ENCODE results near the gene KDM5A. TPM values are rescaled to one million over a fixed set of nuclear protein-coding genes. Genes with fewer than 3 reads are reported as not detected.

Gene KDM5A
- total and polyA plus RNA-seq, 2 experiments from 2014 or later, result 47.1 to 48.3 TPM

DNA sequence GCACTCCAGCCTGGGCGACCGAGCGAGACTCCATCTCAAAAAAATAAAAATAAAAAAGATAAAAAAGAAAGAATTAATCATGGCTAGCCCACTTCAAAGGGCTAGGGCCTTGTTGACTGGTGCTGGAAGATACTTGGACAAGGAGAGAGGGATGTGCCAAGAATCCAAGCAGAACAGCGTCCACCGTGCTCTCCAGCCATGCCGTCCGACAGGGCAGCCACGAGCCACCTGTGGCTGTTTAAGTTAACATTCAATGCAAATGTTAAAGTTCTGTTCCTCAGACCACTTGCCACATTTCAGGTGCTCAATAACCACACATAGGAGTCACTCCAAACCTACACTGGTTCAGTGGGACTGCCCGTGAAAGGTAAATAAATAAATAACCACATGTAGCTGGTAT, 147.9 kb downstream of the KDM5A start:
- Histone ChIP-seq H3K4me2 (no peak overlapping the region), H3K36me3 (ENCODE audit: insufficient read depth) (no peaks in the 10 kb centered on the region), H4K20me1 (replicated peaks; ENCODE audit: insufficient read depth) (no peaks in the 10 kb centered on the region), H3K79me2 (replicated peaks; ENCODE audit: insufficient read depth) (no peaks in the 10 kb centered on the region), H3K27ac (ENCODE audit: low read depth) (no peak overlapping the region), H2AFZ (no peak overlapping the region), H3K27me3 (ENCODE audit: insufficient read depth) (no peaks in the 10 kb centered on the region), H3K9me2 (ENCODE audit: insufficient read depth) (no peaks in the 10 kb centered on the region), H3K4me3 (no peak overlapping the region), H3F3A (replicated peaks; ENCODE audit: low read depth) (no peaks in the 10 kb centered on the region), H3K4me1 (ENCODE audit: insufficient read depth) (no peaks in the 10 kb centered on the region)
- TF ChIP-seq POLR2AphosphoS5 (IDR thresholded peaks at IDR 0.05; ENCODE audit: low read depth), result no peak
- no peak for TF ChIP-seq ZNF114 (CRISPR knock-in tag; IDR thresholded peaks at IDR 0.05)
- TF ChIP-seq ETS1 (IDR thresholded peaks at IDR 0.05), result no peak
- no peak for TF ChIP-seq ZNF462 (CRISPR knock-in tag; IDR thresholded peaks at IDR 0.05)
- TF ChIP-seq NANOG (IDR thresholded peaks at IDR 0.05; ENCODE audit: borderline replicate concordance), result no peak
- no peak for TF ChIP-seq EZH2phosphoT487 (IDR thresholded peaks at IDR 0.05; ENCODE audit: unreplicated experiment)
- no peak for TF ChIP-seq STAT1 (IDR thresholded peaks at IDR 0.05; ENCODE audit: unreplicated experiment)
- TF ChIP-seq, protein P1, sequence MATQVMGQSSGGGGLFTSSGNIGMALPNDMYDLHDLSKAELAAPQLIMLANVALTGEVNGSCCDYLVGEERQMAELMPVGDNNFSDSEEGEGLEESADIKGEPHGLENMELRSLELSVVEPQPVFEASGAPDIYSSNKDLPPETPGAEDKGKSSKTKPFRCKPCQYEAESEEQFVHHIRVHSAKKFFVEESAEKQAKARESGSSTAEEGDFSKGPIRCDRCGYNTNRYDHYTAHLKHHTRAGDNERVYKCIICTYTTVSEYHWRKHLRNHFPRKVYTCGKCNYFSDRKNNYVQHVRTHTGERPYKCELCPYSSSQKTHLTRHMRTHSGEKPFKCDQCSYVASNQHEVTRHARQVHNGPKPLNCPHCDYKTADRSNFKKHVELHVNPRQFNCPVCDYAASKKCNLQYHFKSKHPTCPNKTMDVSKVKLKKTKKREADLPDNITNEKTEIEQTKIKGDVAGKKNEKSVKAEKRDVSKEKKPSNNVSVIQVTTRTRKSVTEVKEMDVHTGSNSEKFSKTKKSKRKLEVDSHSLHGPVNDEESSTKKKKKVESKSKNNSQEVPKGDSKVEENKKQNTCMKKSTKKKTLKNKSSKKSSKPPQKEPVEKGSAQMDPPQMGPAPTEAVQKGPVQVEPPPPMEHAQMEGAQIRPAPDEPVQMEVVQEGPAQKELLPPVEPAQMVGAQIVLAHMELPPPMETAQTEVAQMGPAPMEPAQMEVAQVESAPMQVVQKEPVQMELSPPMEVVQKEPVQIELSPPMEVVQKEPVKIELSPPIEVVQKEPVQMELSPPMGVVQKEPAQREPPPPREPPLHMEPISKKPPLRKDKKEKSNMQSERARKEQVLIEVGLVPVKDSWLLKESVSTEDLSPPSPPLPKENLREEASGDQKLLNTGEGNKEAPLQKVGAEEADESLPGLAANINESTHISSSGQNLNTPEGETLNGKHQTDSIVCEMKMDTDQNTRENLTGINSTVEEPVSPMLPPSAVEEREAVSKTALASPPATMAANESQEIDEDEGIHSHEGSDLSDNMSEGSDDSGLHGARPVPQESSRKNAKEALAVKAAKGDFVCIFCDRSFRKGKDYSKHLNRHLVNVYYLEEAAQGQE (IDR thresholded peaks at IDR 0.05; ENCODE audit: unreplicated experiment), result no peak
- TF ChIP-seq JUNB (IDR thresholded peaks at IDR 0.05; ENCODE audit: unreplicated experiment), result no peak
- no peak for TF ChIP-seq EZH2 (IDR thresholded peaks at IDR 0.05; ENCODE audit: low read depth, unreplicated experiment)
- TF ChIP-seq ZNF331 (CRISPR knock-in tag; IDR thresholded peaks at IDR 0.05; ENCODE audit: low read depth), result no peak
- no peak for TF ChIP-seq CTCF (conservative IDR thresholded peaks at IDR 0.05; ENCODE audit: low read depth in 2 of 2)
- no peak for TF ChIP-seq CREB1 (CRISPR knock-in tag; IDR thresholded peaks at IDR 0.05; ENCODE audit: low read depth)
- Mint-ChIP-seq H3K4me1 (no peaks in the 10 kb centered on the region), H3K36me3 (ENCODE audit: low read depth) (peaks cover 4% of the 10 kb centered on the region), H3K4me3 (no peak overlapping the region), H3K9me3 (peaks cover 17% of the 10 kb centered on the region), H3K27ac (no peak overlapping the region), H3K27me3 (ENCODE audit: insufficient read depth, low read depth, poor library complexity) (peaks cover 4% of the 10 kb centered on the region)
- DNase-seq (ENCODE audit: low spot score), result no peak
- no peak for ATAC-seq
